ENCODE results near the gene KLF11. TPM values are rescaled to one million over a fixed set of nuclear protein-coding genes. Genes with fewer than 3 reads are reported as not detected.
"Not testable (repeated sequence)": the region's sequence is repeated elsewhere in the genome, so short reads cannot be mapped to it uniquely, and the experiment has no call there.

The KLF11 gene
- total RNA-seq, 1 donor = 17.2 TPM

DNA sequence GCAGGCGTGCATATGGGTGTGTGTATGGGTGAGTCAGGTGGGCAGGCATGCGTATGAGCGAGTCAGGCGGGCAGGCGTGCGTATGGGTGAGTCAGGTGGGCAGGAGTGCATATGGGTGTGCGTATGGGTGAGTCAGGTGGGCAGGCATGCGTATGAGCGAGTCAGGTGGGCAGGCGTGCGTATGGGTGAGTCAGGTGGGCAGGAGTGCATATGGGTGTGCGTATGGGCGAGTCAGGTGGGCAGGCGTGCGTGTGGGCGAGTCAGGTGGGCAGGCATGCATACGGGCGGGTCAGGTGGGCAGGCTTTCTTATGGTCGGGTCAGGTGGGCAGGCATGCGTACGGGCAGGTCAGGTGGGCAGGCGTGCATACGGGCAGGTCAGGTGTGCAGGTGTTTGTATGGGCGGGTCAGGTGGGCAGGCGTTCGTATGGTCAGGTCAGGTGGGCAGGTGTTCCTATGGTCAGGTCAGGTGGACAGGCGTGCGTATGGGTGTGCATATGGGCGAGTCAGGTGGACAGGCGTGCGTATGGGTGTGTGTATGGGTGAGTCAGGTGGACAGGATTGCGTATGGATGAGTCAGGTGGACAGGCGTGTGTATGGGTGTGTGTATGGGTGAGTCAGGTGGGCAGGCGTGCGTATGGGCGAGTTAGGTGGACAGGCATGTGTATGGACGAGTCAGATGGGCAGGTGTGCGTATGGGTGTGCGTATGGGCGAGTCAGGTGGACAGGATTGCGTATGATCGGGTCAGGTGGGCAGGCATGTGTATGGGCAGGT, 28.7 kb upstream of the KLF11 start:
- no peak overlapping the region for H3K4me3 ChIP-seq (ENCODE audit: low read depth, low read length)
- no peak for DNase-seq (ENCODE audit: low read depth)
- TF ChIP-seq, protein P1, sequence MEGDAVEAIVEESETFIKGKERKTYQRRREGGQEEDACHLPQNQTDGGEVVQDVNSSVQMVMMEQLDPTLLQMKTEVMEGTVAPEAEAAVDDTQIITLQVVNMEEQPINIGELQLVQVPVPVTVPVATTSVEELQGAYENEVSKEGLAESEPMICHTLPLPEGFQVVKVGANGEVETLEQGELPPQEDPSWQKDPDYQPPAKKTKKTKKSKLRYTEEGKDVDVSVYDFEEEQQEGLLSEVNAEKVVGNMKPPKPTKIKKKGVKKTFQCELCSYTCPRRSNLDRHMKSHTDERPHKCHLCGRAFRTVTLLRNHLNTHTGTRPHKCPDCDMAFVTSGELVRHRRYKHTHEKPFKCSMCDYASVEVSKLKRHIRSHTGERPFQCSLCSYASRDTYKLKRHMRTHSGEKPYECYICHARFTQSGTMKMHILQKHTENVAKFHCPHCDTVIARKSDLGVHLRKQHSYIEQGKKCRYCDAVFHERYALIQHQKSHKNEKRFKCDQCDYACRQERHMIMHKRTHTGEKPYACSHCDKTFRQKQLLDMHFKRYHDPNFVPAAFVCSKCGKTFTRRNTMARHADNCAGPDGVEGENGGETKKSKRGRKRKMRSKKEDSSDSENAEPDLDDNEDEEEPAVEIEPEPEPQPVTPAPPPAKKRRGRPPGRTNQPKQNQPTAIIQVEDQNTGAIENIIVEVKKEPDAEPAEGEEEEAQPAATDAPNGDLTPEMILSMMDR (IDR thresholded peaks at IDR 0.05; ENCODE audit: insufficient read depth, low read length) = no peak

- not testable (repeated sequence) for H3K4me3 ChIP-seq (ENCODE audit: low read depth, low read length); DNase-seq (ENCODE audit: low read depth)
Measured at GRCh38 chr2:10015376-10015989, 27.9 kb upstream of the KLF11 start.

GRCh38 chr2:10016001-10016801, 27.1 kb upstream of the KLF11 start:
- DNase-seq (ENCODE audit: low read depth) = no peak
- no peak overlapping the region for H3K4me3 ChIP-seq (ENCODE audit: low read depth, low read length)

DNA sequence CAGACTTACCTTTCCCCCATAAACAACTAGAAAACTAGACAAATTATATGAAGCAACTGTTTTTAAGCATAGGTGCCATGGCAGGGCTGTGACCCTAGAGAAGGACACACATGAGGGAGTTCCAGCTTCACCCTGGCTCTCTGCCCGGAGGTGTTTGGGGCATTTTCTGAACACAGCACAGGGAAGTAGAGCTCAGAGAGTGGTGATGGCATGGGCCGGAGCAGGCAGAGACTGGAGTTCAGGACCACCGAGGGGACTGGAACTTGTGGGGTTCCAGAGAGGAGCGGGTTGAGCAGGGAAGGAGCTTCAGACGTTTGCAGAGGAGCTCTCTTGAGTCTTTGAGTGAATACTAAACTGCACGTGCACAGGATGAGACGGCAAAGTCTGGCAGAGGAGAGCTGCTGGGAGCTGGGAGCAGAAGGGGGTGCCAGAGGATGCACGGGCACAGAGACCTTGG, 26.5 kb upstream of the KLF11 start:
- TF ChIP-seq, protein P1 (IDR thresholded peaks at IDR 0.05; ENCODE audit: insufficient read depth, low read length) = no peak
- no peak for DNase-seq (ENCODE audit: low read depth)
- H3K4me3 ChIP-seq (ENCODE audit: low read depth, low read length) = no peak overlapping the region

More at GRCh38 chr2:10016001-10016801, 27.1 kb upstream of the KLF11 start:
- TF ChIP-seq, protein P1 (IDR thresholded peaks at IDR 0.05; ENCODE audit: insufficient read depth, low read length) = no peak

GRCh38 chr2:10017313-10017941, 25.9 kb upstream of the KLF11 start:
- no peak for DNase-seq (ENCODE audit: low read depth)
- TF ChIP-seq, protein P1 (IDR thresholded peaks at IDR 0.05; ENCODE audit: insufficient read depth, low read length) = no peak
- H3K4me3 ChIP-seq (ENCODE audit: low read depth, low read length) = no peak overlapping the region

GRCh38 chr2:10019174-10019573, 24.2 kb upstream of the KLF11 start:
- TF ChIP-seq, protein P1 (IDR thresholded peaks at IDR 0.05; ENCODE audit: insufficient read depth, low read length) = no peak
- DNase-seq (ENCODE audit: low read depth) = no peak
- no peak overlapping the region for H3K4me3 ChIP-seq (ENCODE audit: low read depth, low read length)

Data from fibroblast of the aortic adventitia (primary cell).